D721Med (cell line): Measurements from ENCODE around the gene HSD11B2.

Source experiments
- DNase-seq: peaks from one replicate; pipeline ENCODE4 v3.0.0; 2011; ENCODE audit warnings: low spot score; ENCODE audit not compliant: insufficient read length
- FAIRE-seq: peaks from 2 replicates; lab custom pipeline; 2011; peaks lifted over from hg19 to GRCh38; lab: Jason Lieb, UNC
- CTCF ChIP-seq: IDR thresholded peaks from 2 replicates; pipeline ENCODE4 v1.5.1; 2012; ENCODE audit warnings: mild to moderate bottlenecking, control low read depth; ENCODE audit not compliant: insufficient read depth; ENCODE audit errors: missing control alignments

HSD11B2 gene

GRCh38 chr16:67444259-67445125 is 13.6 kb downstream of the HSD11B2 start:
- no peak for TF ChIP-seq CTCF
- no peak for DNase-seq
- no peak for FAIRE-seq

DNA sequence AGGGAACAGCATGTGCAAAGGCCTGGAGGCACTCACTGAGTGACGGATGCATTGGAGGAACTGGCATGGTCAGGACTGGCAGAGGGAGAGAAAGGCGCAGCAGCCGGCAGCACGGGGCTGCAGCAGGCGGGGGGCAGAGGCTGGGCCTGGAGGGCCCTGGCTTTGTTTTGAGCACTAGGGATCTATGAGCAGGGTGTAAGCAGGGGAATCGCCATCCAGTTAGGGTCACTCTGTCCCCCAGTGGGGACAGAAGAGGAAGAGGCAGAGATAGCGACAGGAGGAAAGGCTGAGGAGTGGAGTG is 14.2 kb downstream of the HSD11B2 start:
- DNase-seq, result no peak

DNA sequence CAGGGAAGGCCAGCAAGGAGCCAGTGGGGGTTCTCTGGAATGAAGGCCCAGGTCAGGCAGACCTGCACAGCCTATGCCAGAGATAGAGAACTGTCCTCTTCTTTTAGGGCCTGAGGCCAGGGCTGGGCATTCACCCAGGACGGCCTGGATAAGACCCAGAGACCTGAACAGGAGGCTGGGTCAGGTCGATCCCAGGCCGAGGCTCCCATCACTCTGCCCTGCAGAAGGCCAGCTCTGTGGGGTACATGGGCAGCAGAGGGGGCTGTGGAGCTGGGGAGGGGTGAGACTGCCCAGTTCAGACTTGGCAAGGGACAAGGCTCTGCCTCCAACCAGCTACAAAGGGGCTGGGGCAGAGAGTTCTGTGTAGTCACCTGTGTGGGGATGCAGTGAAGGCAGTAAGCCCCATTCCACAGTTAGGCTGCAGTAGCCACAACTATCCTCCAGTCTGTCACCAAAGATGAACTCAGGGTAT is 14.6 kb downstream of the HSD11B2 start:
- TF ChIP-seq CTCF, result no peak
- FAIRE-seq (no peak), DNase-seq (no peak)

More for the DNA sequence above, 14.2 kb downstream of the HSD11B2 start:
- no peak for FAIRE-seq
- no peak for TF ChIP-seq CTCF

DNA sequence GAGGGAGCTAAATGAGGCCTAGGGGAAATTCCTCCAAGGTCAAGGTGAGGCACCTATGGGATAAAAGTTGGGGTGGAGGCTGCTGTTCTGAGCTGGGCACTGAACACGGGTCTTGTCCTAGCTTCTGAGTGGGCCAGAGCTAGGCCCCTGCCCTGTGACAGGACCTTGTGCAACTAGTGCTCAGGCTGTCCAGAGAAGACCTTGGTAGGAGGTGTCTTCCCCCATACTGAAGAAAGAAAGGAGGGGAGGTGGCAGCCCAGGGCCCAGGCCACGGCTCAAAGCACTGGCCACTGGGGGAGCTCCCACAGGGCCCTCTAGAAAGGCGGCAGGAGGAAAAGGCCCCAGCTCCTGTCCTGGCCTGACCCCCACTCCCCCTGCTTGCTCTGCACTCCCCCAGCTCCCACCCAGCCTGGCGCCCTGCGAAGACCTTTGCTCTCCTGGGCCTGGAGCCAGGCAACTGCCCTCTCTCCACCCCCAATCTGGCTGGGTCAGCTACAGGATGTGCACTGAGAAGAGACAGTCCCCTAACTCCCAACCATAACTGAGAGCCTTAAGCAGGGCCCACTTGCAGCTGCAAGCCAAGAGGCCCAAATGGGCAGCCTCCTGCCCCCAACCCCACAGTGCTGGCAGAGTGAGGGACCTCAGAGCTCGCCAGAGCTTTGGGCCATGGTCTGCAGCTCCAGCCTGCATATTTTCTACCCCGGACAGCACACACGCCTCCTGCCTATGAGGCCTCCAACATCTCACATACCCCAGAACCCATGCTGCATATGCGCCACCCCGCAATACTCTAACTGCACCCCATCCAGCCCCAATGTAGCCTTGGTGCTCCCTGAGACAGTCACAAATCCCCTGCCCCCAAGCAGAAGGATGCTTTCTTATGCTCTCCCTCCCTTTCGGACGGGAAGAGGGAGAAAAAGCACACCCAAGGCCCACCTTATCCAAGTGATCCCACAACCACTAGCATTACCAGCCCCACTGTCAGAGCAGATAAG is 15.3 kb downstream of the HSD11B2 start:
- no peak for DNase-seq
- no peak for TF ChIP-seq CTCF
- FAIRE-seq, result no peak

- FAIRE-seq (no peak), DNase-seq (no peak)
- TF ChIP-seq CTCF, result no peak
Observed at GRCh38 chr16:67446968-67447507, 16.1 kb downstream of the HSD11B2 start.

- FAIRE-seq (no peak), DNase-seq (no peak)
- TF ChIP-seq CTCF, result peak; percentile 35
Observed at GRCh38 chr16:67447508-67448076, 16.7 kb downstream of the HSD11B2 start.
